CD14-positive monocyte (primary cell): Measurements from ENCODE around the gene TMPRSS5. TPM values are rescaled to one million over a fixed set of nuclear protein-coding genes. Genes with fewer than 3 reads are reported as not detected.

Experiments used
- DNase-seq, 3 donors: peaks; one replicate each; pipeline ENCODE4 v3.0.0-alpha.2; 2011 to 2022
- H2AFZ ChIP-seq: 2 replicates; pipeline ENCODE4 v1.6.0; 2012; ENCODE audit warnings: mild to moderate bottlenecking, low read depth, low read length, inconsistent platforms; ENCODE audit not compliant: insufficient read depth, poor library complexity, severe bottlenecking
- H3K27ac ChIP-seq, 2 donors: 1 replicate in 1 of 2; 2 replicates in 1 of 2; pipeline ENCODE4 v1.5.1; 2012 to 2013; ENCODE audit warnings: low read length in 2 of 2, control low read depth in 1 of 2, inconsistent platforms in 1 of 2, low read depth in 1 of 2, mild to moderate bottlenecking in 1 of 2
- H3K27me3 ChIP-seq, 2 donors: one replicate each; pipeline versions ENCODE4 v1.6.0 to v1.6.1; 2011 to 2013; ENCODE audit warnings: low read length in 2 of 2; ENCODE audit not compliant: control insufficient read depth in 2 of 2, insufficient read depth in 2 of 2
- H3K36me3 ChIP-seq, 2 donors: replicated peaks in 1 of 2; 1 replicate in 1 of 2; 2 replicates in 1 of 2; pipeline versions ENCODE4 v1.5.1 to v1.6.1; 2012 to 2013; ENCODE audit warnings: low read length in 2 of 2, control low read depth in 1 of 2, inconsistent platforms in 1 of 2, mild to moderate bottlenecking in 1 of 2; ENCODE audit not compliant: insufficient read depth in 2 of 2, control insufficient read depth in 1 of 2
- H3K4me1 ChIP-seq, 2 donors: 1 replicate in 1 of 2; 2 replicates in 1 of 2; pipeline versions ENCODE4 v1.5.1 to v1.6.1; 2012 to 2013; ENCODE audit warnings: low read length in 2 of 2, control low read depth in 1 of 2, inconsistent platforms in 1 of 2, mild to moderate bottlenecking in 1 of 2, moderate library complexity in 1 of 2; ENCODE audit not compliant: insufficient read depth in 2 of 2, control insufficient read depth in 1 of 2
- H3K4me2 ChIP-seq: replicated peaks from 2 replicates; pipeline ENCODE3; 2012; ENCODE audit warnings: low read length, moderate library complexity, mild to moderate bottlenecking; ENCODE audit not compliant: poor library complexity, severe bottlenecking; ENCODE audit errors: extremely low read depth
- H3K4me3 ChIP-seq, 3 experiments: fragments of 200-600 bp in 1 of 3; sonication (generic) in 1 of 3; replicated peaks in 1 of 3; 1 replicate in 2 of 3; 2 replicates in 1 of 3; pipeline ENCODE4 v1.5.1; 2011 to 2013; ENCODE audit warnings: low read length in 3 of 3, mild to moderate bottlenecking in 3 of 3, control low read depth in 2 of 3, low read depth in 2 of 3, inconsistent platforms in 1 of 3, moderate library complexity in 1 of 3
- H3K79me2 ChIP-seq: 2 replicates; pipeline ENCODE4 v1.6.0; 2012; ENCODE audit warnings: mild to moderate bottlenecking, control low read depth, inconsistent platforms, low read length, moderate library complexity; ENCODE audit not compliant: insufficient read depth
- H3K9ac ChIP-seq: 2 replicates; pipeline ENCODE4 v1.6.0; 2017; ENCODE audit warnings: low read length, mild to moderate bottlenecking; ENCODE audit not compliant: insufficient read depth, poor library complexity, severe bottlenecking
- H3K9me3 ChIP-seq, 2 donors: replicated peaks in 1 of 2; 1 replicate in 1 of 2; 2 replicates in 1 of 2; pipeline versions ENCODE4 v1.5.1 to v1.6.1; 2012 to 2013; ENCODE audit warnings: low read length in 2 of 2, control low read depth in 1 of 2; ENCODE audit not compliant: control insufficient read depth in 1 of 2, insufficient read depth in 1 of 2
- H4K20me1 ChIP-seq: 2 replicates; pipeline ENCODE4 v1.6.0; 2012; ENCODE audit warnings: mild to moderate bottlenecking, low read length, control low read depth, moderate library complexity; ENCODE audit not compliant: insufficient read depth
- H3K27ac Mint-ChIP-seq, 7 donors: one replicate each; pipeline ENCODE4 v1.8.0; 2020; ENCODE audit warnings: mild to moderate bottlenecking in 7 of 7, mixed read lengths in 7 of 7, moderate library complexity in 6 of 7, inconsistent platforms in 2 of 7
- H3K27me3 Mint-ChIP-seq, 3 donors: one replicate each; pipeline ENCODE4 v1.8.0; 2021 to 2022; ENCODE audit warnings: low read depth in 3 of 3, mild to moderate bottlenecking in 3 of 3, mixed read lengths in 3 of 3, moderate library complexity in 3 of 3, inconsistent platforms in 1 of 3
- H3K36me3 Mint-ChIP-seq, 2 donors: one replicate each; pipeline ENCODE4 v1.8.0; 2020; ENCODE audit warnings: mixed read lengths in 2 of 2, inconsistent platforms in 1 of 2, mild to moderate bottlenecking in 1 of 2
- H3K4me1 Mint-ChIP-seq: one replicate; pipeline ENCODE4 v1.8.0; 2020; ENCODE audit warnings: mild to moderate bottlenecking, mixed read lengths
- H3K4me3 Mint-ChIP-seq, 2 donors: one replicate each; pipeline ENCODE4 v1.8.0; 2020; ENCODE audit warnings: mild to moderate bottlenecking in 2 of 2, mixed read lengths in 2 of 2, moderate library complexity in 1 of 2
- H3K9me3 Mint-ChIP-seq, 7 donors: one replicate each; pipeline ENCODE4 v1.8.0; 2020 to 2022; ENCODE audit warnings: mixed read lengths in 7 of 7, mild to moderate bottlenecking in 6 of 7, moderate library complexity in 6 of 7, inconsistent platforms in 2 of 7
- CTCF ChIP-seq: fragments of 200-600 bp; IDR thresholded peaks from one replicate; pipeline ENCODE4 v1.8.0; 2022; ENCODE audit warnings: antibody characterized with exemption, mild to moderate bottlenecking
- WGBS: methylation state at CpG from one replicate; pipeline ENCODE4 v1.1.5; 2013; ENCODE audit warnings: missing lambda C conversion rate; ENCODE audit not compliant: insufficient coverage; 5-methylcytosine and 5-hydroxymethylcytosine counted together
- intact Hi-C, 2 donors: fragments of 100-400 bp; cut with micrococcal nuclease; formaldehyde crosslinking; loops; one replicate each; pipeline versions ENCODE4 v1.15.0 to v1.15.1; 2023
- polyA plus RNA-seq, 3 donors: library from polyadenylated mRNA; depleted of rRNA in 1 of 3; unstranded in 2 of 3; stranded (reverse) in 1 of 3; fragments of 300-500 nt in 2 of 3; fragments of >200 nt in 1 of 3; fragmentation: Illumina TruSeq in 2 of 3; gene quantifications; 1 replicate in 2 of 3; 2 replicates in 1 of 3; pipeline ENCODE4 v1.2.3, GENCODE V29; 2012 to 2021

Gene TMPRSS5
- polyA plus RNA-seq, 3 donors, result 0.80 TPM; not detected in 2

GRCh38 chr11:113643006-113643585, 63.0 kb downstream of the TMPRSS5 start:
- Histone ChIP-seq H3K9ac (no peak overlapping the region), H3K9me3 (no peaks in the 10 kb centered on the region), H4K20me1 (no peaks in the 10 kb centered on the region), H2AFZ (no peak overlapping the region), H3K4me3 (no peak overlapping the region), H3K27ac (no peak overlapping the region), H3K27me3 (no peaks in the 10 kb centered on the region), H3K36me3 (no peaks in the 10 kb centered on the region), H3K4me2 (no peak overlapping the region), H3K79me2 (no peaks in the 10 kb centered on the region), H3K4me1 (peaks cover 0 to 5% of the 10 kb centered on the region in 2 donors)
- Mint-ChIP-seq H3K36me3 (no peaks in the 10 kb centered on the region), H3K9me3 (peaks cover 0 to 3% (median 2%) of the 10 kb centered on the region in 7 donors), H3K4me1 (peaks cover 7% of the 10 kb centered on the region), H3K27me3 (peaks cover 7 to 14% (median 10%) of the 10 kb centered on the region in 3 donors), H3K27ac (peak overlapping the region in 1 of 7 donors; percentile 64), H3K4me3 (no peak overlapping the region)
- intact Hi-C loops, result no loop called here
- no peak for TF ChIP-seq CTCF
- 75% methylated on average over 2 of the region's 7 CpGs for WGBS
- no peak for DNase-seq

GRCh38 chr11:113642090-113642489, 64.0 kb downstream of the TMPRSS5 start:
- no peaks in the 10 kb centered on the region for H4K20me1 ChIP-seq
- H3K4me1 Mint-ChIP-seq, result peaks cover 2% of the 10 kb centered on the region
- peaks cover 2 to 6% (median 4%) of the 10 kb centered on the region in 7 donors for H3K9me3 Mint-ChIP-seq
- no CpG with 5 or more reads among the region's 1 CpG for WGBS
- no peak overlapping the region for H3K4me3 ChIP-seq
- no peaks in the 10 kb centered on the region for H3K36me3 Mint-ChIP-seq
- TF ChIP-seq CTCF, result no peak
- peaks cover 7 to 14% (median 10%) of the 10 kb centered on the region in 3 donors for H3K27me3 Mint-ChIP-seq
- no peak overlapping the region for H3K9ac ChIP-seq
- no peaks in the 10 kb centered on the region for H3K79me2 ChIP-seq
- no peak overlapping the region for H3K27ac Mint-ChIP-seq
- DNase-seq, result no peak
- H3K4me1 ChIP-seq, result no peaks in the 10 kb centered on the region
- no peaks in the 10 kb centered on the region for H3K9me3 ChIP-seq
- H2AFZ ChIP-seq, result no peak overlapping the region
- intact Hi-C loops, result no loop called here
- H3K36me3 ChIP-seq, result no peaks in the 10 kb centered on the region
- H3K27me3 ChIP-seq, result no peaks in the 10 kb centered on the region
- H3K4me3 Mint-ChIP-seq, result no peak overlapping the region
- no peak overlapping the region for H3K27ac ChIP-seq
- H3K4me2 ChIP-seq, result no peak overlapping the region
